Umbilical cord (tissue), 2 donors: ENCODE measurements around the gene MAP3K19. TPM values are rescaled to one million over a fixed set of nuclear protein-coding genes. Genes with fewer than 3 reads are reported as not detected.
"Not testable (repeated sequence)": the region's sequence is repeated elsewhere in the genome, so short reads cannot be mapped to it uniquely, and the experiment has no call there.

Source experiments
- DNase-seq: peaks from one replicate; pipeline ENCODE4 v3.0.0-alpha.2; 2015; ENCODE audit warnings: low spot score
- total RNA-seq: library from RNA; depleted of rRNA; stranded (reverse); fragments of >200 nt; gene quantifications from one replicate; pipeline ENCODE4 v1.2.3, GENCODE V29; 2014; ENCODE audit warnings: low replicate concordance; ENCODE audit not compliant: insufficient read depth

MAP3K19 gene
- total RNA-seq, 1 donor from 2014 or later: 5.3 TPM

- no peak for DNase-seq
These were observed 66.6 kb downstream of the MAP3K19 start for GRCh38 chr2:134980639-134981038.

GRCh38 chr2:134979221-134979620 is 68.0 kb downstream of the MAP3K19 start:
- no peak for DNase-seq

GRCh38 chr2:134977104-134977503 is 70.1 kb downstream of the MAP3K19 start:
- DNase-seq: not testable (repeated sequence)

- no peak for DNase-seq
These were observed 71.1 kb downstream of the MAP3K19 start for GRCh38 chr2:134976074-134976702.

- no peak for DNase-seq
These were observed 71.8 kb downstream of the MAP3K19 start for GRCh38 chr2:134975281-134976009.

GRCh38 chr2:134973241-134974138 is 73.8 kb downstream of the MAP3K19 start:
- no peak for DNase-seq

- DNase-seq: not testable (repeated sequence)
These were observed 80.1 kb downstream of the MAP3K19 start for GRCh38 chr2:134967166-134967565.

- DNase-seq: no peak
These were observed 89.8 kb downstream of the MAP3K19 start for GRCh38 chr2:134957477-134957876.

GRCh38 chr2:134955744-134956143 is 91.5 kb downstream of the MAP3K19 start:
- DNase-seq: no peak

GRCh38 chr2:134954065-134954464 is 93.2 kb downstream of the MAP3K19 start:
- DNase-seq: no peak

GRCh38 chr2:134952608-134953007 is 94.6 kb downstream of the MAP3K19 start:
- DNase-seq: no peak

GRCh38 chr2:134950886-134951285 is 96.4 kb downstream of the MAP3K19 start:
- no peak for DNase-seq

GRCh38 chr2:134949981-134950708 is 97.1 kb downstream of the MAP3K19 start:
- DNase-seq: no peak

- DNase-seq: no peak
These were observed 101.2 kb downstream of the MAP3K19 start for GRCh38 chr2:134946073-134946472.

GRCh38 chr2:134944975-134945374 is 102.3 kb downstream of the MAP3K19 start:
- no peak for DNase-seq

- DNase-seq: no peak
These were observed 103.7 kb downstream of the MAP3K19 start for GRCh38 chr2:134943540-134943939.

- peak; percentile 51 for DNase-seq
These were observed 110.6 kb downstream of the MAP3K19 start for GRCh38 chr2:134936691-134937090.

- DNase-seq: no peak
These were observed 112.6 kb downstream of the MAP3K19 start for GRCh38 chr2:134934641-134935040.

- DNase-seq: no peak
These were observed 113.1 kb downstream of the MAP3K19 start for GRCh38 chr2:134934150-134934549.

GRCh38 chr2:134933732-134934131 is 113.5 kb downstream of the MAP3K19 start:
- DNase-seq: no peak

- no peak for DNase-seq
These were observed 114.3 kb downstream of the MAP3K19 start for GRCh38 chr2:134932864-134933526.
